ENCODE measurements around the gene AQP6. TPM values are rescaled to one million over a fixed set of nuclear protein-coding genes. Genes with fewer than 3 reads are reported as not detected.
A peak's percentile ranks its signal among the peaks of the same experiment; 100 is the strongest.

Gene AQP6
- total and polyA plus RNA-seq, 10 of the 15 experiments (the other 5 are each of a cell fraction or from before 2014, with no cell fraction given), result not detected

DNA sequence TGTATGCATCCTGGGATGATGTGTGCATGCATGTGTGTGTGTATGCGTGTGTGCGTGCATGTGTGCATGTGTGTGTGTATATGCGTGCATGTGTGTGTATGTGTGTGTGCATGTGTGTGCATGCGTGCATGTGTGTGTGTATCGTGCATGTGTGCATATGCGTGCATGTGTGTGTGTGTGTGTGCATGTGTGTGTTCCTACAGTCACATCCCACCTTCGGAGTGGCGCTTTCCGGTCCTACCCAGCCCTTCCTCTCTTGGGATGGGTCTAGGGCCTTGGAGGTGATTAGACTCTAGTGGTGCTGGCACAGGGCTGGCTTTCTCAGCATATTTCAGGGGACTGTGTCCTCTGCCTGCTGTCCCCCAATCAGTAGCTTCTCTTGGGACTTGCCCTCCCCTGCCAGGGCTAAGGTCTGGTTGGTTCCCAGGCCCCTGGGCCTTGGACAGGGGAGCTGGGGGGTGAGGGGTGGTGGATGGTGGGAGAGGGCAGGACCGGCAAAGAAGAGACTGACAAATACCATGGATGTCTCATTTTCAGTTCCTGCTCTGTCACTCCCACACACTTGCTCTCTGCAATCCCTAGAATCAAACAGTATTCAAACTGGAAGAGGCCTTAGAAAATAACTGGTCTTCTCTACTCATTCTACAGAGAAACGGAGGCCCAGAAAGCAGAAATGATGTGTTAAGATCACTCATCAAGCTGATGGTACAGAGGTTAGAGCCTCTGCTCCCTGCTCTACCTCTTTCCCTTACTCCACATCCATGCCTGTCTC, 47.1 kb upstream of the AQP6 start:
- WGBS (ENCODE audit: insufficient coverage, insufficient replicate concordance, low lambda C conversion rate, missing lambda C conversion rate), result 62% methylated on average over 11 of the region's 11 CpGs
- no peaks in the 10 kb centered on the region for H3K36me3 ChIP-seq (ENCODE audit: control insufficient read depth in 2 of 2, insufficient read depth in 2 of 2, low read length in 1 of 2)
- in situ Hi-C loops (cut with MboI), result no loop called here
- ChIA-PET RAD21 (ENCODE audit: unreplicated experiment) (no interaction called here), POLR2A (interaction anchor here (0.6 kb wide), 1 partner anchor 146 kb away, joined by 3 read pairs; no protein-coding TSS in a partner anchor), SMC1A (ENCODE audit: uncharacterized antibody, unreplicated experiment) (interaction anchor here (1.0 to 1.3 kb wide), 2 partner anchors 104 to 122 kb away, joined by 3 read pairs; no protein-coding TSS in a partner anchor), CTCF (no interaction called here)
- H3K79me2 ChIP-seq (ENCODE audit: control insufficient read depth, insufficient read depth, low read length), result no peaks in the 10 kb centered on the region
- TF ChIP-seq, protein P1, sequence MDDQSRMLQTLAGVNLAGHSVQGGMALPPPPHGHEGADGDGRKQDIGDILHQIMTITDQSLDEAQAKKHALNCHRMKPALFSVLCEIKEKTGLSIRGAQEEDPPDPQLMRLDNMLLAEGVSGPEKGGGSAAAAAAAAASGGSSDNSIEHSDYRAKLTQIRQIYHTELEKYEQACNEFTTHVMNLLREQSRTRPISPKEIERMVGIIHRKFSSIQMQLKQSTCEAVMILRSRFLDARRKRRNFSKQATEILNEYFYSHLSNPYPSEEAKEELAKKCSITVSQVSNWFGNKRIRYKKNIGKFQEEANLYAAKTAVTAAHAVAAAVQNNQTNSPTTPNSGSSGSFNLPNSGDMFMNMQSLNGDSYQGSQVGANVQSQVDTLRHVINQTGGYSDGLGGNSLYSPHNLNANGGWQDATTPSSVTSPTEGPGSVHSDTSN (IDR thresholded peaks at IDR 0.05; ENCODE audit: insufficient replicate concordance, low read depth, low read length), result peak; percentile 9
- TF ChIP-seq CEBPB (IDR thresholded peaks at IDR 0.05; ENCODE audit: borderline replicate concordance in 1 of 2, low read depth in 2 of 2, low read length in 2 of 2) (no peak), NR2C2 (IDR thresholded peaks at IDR 0.05; ENCODE audit: borderline replicate concordance, control insufficient read depth, insufficient read length, low read depth) (peak; percentile 24), ZBED1 (IDR thresholded peaks at IDR 0.05; ENCODE audit: borderline replicate concordance) (no peak), NBN (IDR thresholded peaks at IDR 0.05) (no peak)
- TF ChIP-seq, protein P2, sequence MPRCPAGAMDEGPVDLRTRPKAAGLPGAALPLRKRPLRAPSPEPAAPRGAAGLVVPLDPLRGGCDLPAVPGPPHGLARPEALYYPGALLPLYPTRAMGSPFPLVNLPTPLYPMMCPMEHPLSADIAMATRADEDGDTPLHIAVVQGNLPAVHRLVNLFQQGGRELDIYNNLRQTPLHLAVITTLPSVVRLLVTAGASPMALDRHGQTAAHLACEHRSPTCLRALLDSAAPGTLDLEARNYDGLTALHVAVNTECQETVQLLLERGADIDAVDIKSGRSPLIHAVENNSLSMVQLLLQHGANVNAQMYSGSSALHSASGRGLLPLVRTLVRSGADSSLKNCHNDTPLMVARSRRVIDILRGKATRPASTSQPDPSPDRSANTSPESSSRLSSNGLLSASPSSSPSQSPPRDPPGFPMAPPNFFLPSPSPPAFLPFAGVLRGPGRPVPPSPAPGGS (IDR thresholded peaks at IDR 0.05; ENCODE audit: borderline replicate concordance, insufficient read depth, low read depth, low read length, poor library complexity, severe bottlenecking), result peak; percentile 94
- FAIRE-seq, result no peak
- H3K4me2 ChIP-seq (ENCODE audit: control insufficient read depth, insufficient read depth), result no peak overlapping the region
- no peaks in the 10 kb centered on the region for H3K9me3 ChIP-seq (replicated peaks; ENCODE audit: control insufficient read depth, insufficient read depth, low read length)
- H2AFZ ChIP-seq (ENCODE audit: control insufficient read depth, low read depth, low read length), result no peak overlapping the region
- no peak overlapping the region for H3K4me3 ChIP-seq
- no peak overlapping the region for H3K9ac ChIP-seq (ENCODE audit: control insufficient read depth, insufficient read depth, low read length)
- H3K4me1 ChIP-seq (ENCODE audit: control insufficient read depth, insufficient read depth, low read length), result no peaks in the 10 kb centered on the region
- peaks cover 3% of the 10 kb centered on the region in 2 experiments; a peak in 2 of 4 replicates for H3K27me3 ChIP-seq (replicated peaks in 1 of 2; ENCODE audit: control insufficient read depth in 2 of 2, insufficient read depth in 2 of 2, low read length in 1 of 2)
- intact Hi-C loops (cut with micrococcal nuclease; ENCODE audit: unreplicated experiment), result no loop called here
- H4K20me1 ChIP-seq (ENCODE audit: control insufficient read depth, insufficient read depth), result no peaks in the 10 kb centered on the region
- BruUV-seq (replicated peaks), result no TSS peak
- no peak for DNase-seq (ENCODE audit: low read depth, low spot score)
- H3K27ac ChIP-seq (ENCODE audit: control insufficient read depth, insufficient read depth), result no peak overlapping the region
- no peak for ATAC-seq
